ENCODE data around the gene RPS6KA2.
"Not testable (repeated sequence)": the region's sequence is repeated elsewhere in the genome, so short reads cannot be mapped to it uniquely, and the experiment has no call there.

The RPS6KA2 gene

DNA sequence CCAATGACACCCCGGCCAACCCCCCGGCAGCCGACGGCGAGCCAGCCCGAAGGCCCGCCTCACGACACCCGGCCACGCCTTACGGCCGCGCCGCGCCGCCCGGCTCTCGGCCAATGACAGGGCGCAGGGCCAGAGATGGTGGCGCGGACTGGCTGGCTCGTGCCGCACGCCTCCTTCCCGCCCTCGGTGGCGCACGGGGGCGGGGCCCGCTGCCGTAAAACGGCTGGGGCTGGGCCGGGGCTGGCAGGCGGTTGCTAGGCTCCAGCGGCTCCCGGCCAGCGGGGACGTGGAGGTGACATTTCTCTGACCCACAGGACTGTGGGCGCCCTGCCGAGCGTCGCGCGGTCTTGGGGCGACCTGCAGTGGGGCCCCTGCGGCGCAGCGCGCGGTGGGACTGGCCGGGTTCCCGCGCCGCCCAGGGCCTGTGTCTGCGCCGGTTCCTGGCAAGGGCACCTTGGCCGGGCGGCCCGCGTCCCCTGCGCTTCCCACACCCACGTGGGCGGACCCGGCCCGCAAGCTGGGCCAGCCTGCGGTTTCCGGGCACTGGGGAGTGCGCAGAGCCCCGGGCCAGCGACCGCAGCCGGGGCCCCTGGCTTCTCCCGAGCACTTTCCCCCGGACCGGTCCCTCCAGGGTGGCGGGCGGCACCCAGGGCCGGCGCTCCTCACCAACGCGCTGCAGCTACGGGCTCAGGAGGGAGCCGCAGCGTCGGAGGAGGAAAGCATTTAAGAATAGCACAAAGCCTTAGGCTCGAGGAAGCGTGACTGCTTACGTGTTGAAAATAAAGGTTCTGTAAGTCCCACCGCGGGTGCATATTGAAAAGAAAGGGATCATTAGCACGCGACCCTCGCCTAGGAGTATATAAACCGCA lies 243.9 kb downstream of the RPS6KA2 start, which contains the start of gene MPC1:
TSS of gene MPC1 (minus strand) at position 8 of the 869 bp plus-strand sequence. CDS start 64 bp downstream, outside the sequence.
- peak; percentile 97 for DNase-seq

DNA sequence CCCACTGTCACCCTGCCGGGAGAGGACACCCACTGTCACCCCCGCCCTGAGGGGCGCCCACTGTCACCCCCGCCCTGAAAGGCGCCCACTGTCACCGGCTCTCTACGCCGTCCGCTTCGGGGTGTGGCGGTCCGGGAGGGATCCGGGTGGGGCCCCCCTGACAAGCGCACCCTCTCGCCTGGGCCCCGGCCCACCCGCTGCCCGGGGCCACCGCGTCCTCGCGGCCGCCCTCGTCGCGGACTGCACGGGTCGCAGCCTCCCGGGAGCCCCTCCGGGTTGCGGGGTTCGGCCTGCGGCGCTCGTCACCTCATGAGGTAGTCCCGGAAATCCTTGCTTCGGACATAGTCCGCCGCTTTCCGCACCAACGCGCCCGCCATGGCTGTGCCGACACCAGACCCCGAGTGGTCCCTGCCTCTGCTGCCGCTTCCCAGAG lies 244.5 kb downstream of the RPS6KA2 start:
- no peak for DNase-seq

DNA sequence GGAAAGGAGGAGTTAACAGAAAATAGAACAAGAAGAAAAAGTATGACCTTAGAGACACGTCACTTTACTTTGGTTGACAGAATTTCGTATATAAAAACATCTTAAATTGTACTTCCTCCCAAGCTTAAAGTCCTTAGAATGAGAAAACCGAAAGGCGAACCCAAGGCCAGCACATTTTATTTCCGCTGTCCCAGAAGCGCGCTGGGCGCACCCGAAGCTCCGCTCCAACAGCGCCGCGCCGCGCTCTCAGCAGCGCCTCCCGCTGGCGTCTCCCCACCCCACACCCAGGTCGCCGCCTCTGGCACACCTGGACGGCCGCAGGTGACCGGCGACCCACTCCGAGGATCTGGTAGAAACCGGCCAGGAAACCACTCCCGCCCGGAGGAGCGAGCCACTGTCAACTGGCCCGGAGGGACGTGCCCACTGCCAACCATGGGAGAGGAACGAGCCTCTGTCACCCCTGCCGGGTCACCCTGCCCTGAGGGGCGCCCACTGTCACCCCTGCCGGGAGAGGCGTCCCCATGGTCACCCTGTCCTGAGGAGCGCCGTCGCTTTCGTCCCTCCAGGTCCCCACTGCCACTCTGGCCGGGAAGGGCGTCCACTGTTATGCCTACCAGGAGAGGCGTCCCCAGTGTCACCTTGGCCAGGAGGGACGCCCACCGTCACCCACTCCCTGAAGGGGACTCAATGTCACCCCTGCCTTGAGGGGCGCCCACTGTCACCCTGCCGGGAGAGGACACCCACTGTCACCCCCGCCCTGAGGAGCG lies 245.1 kb downstream of the RPS6KA2 start:
- DNase-seq: no peak

DNA sequence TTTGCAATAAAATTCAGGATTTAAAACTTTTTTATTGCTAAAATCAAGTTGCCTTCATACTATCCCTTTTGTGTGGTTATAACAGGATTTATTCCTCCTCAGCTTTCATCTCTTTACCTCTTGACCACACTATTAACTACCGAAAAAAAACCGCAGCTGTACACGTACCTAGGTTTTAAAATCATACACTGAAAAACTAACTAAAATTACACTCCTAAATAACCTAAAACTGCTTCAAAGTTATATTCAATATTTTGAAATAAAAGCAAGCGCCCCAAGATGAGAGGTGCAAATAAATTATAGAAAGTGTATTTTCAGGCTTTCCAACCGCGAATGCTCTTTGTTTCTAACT lies 245.7 kb downstream of the RPS6KA2 start:
- DNase-seq: no peak

DNA sequence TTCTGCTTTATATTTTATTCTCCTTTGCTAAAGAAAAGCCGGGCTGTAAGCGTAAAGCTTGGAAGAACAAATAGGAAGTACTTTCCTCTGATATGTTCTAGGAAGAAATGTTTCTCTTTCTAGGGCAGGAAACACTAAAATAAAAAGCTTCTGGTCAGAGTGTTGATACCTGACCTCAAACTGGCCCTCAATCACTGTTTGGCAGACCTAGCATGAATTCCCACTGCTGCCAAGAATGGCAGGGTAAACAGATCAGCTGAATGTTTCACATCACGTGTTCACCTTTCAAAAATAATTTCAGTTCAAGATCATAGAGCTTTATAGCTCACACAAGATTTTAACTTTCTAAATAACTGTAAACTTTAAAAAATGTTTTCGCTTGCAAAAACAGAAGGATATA lies 247.3 kb downstream of the RPS6KA2 start:
- DNase-seq: no peak

DNA sequence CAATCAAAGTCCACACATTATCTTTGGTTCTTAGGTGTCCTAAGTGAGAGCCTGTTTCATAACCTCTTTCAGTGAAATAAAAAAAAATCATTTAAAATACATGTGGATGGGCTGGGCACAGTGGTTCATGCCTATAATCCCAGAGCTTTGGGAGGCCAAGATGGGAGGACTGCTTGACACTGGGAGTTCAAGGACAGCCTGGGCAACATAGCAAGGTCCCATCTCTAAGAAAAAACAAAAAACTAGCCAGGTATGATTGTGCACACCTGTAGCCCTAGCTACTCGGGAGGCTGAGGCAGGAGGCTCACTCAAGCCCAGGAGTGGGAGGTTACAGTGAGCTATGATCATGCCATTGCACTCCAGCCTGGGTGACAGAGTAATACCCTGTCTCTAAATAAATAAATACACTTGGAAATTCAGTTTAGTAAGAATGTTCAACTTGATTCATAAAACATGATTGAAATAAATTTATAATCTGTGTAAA lies 247.9 kb downstream of the RPS6KA2 start:
- DNase-seq: no peak

DNA sequence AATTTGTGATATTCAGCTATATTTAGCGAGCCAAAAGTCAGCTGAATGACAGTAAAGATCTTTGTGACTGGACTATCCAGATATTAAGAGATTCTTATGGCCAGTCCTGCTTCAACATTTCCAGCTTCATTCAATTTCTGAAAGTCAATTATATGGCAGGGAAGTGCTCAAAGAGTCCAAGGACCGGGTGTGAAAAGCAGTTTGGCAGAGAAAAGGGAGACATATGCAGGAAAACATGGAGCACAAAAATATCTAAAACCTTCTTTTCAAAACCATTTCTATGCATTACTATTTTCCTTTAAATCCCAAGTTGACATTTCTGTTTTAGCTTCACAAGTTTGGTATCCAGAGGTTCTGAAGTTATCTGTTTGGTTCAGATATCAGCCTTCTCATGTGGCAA lies 249.3 kb downstream of the RPS6KA2 start:
- DNase-seq: no peak

DNA sequence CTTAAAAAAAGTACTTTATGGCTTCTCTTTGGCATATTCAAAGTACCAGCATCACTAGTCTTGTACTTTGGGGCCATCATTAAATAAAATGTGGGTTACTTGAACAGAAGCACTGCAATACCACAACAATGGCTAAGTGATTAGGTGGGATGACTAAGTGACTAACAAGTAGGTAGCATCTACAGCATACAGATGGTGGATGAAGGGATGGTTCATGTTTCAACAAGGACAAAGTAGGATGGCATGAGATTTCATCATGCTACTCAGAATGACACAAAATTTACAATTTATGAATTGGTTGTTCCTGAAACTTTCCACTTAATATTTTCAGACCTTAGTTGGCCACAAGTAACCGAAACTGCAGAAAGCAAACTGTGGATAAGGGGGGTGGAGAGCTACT lies 252.0 kb downstream of the RPS6KA2 start:
- no peak for DNase-seq

DNA sequence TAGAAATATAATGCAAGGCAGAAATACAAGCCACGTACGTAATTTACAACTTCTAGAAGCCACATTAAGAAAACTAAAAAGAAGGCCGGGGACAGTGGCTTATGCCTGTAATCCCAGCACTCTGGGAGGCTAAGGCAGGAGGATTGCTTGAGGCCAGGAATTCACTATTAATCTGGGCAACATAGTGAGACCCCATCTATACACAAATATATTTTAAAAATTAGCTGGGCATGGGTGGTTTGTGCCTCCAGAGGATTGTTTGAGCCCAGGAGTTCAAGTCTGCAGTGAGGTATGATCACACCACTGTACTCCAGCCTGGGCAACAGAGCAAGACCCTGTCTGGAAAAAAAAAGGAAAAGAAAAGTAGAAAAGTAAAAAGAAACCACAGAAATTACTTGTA lies 256.6 kb downstream of the RPS6KA2 start:
- DNase-seq: no peak

DNA sequence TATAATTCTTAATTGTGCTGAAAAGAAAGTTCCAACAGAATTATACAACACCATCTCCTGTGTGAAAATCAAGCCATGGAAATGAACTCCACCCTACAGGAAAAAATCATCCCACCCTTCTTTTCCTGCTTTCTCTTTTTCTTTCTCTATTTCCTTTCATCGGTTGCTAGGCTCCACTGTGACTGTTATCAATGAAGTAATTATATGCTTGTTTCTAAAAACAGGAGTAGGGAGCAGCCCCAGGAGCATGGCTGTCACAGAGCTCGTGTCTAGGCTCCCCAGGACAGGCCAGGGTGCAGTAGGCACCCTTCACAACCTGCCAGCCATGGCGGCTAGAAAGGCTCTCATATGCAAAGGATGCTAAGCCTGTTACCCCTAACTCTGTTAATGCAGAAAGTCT lies 257.3 kb downstream of the RPS6KA2 start:
- DNase-seq: no peak

DNA sequence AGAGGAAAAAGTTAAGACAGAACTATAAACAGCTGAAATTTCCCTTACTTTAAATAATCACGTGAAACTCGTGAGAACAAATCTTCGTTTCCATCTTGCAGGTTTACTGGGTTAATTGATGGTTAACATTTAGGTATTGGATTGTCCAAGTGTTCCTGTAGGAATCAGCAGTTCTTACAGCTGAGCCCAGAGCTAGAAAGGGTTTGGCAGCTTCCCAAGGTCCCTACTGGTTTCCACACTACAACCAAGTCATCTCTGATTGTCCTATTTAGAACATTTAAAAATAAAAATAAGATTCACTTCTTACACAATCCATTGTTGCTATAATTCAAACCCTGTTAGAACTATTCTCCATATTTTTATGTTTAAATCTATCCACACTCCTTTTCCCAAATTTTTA lies 260.1 kb downstream of the RPS6KA2 start:
- DNase-seq: no peak

DNA sequence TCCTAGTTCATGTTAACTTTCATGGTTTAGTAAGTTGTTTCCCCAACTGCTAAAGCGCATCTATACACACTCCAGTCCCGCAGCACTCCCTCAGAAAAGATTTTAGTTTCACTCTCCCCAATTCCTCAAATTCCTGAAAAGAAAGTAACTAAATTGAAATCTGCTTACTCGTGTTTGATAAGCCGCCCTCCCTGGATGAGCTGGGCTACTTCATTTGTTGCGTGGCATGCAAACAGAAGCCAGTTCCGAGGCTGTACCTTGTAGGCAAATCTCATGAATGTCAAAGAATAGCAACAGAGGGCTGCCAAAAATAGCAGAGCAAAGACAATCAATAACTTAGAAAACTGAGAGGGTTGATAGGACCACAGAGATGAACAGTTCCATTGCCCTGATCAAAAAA lies 261.2 kb downstream of the RPS6KA2 start:
- peak; percentile 19 for DNase-seq

DNA sequence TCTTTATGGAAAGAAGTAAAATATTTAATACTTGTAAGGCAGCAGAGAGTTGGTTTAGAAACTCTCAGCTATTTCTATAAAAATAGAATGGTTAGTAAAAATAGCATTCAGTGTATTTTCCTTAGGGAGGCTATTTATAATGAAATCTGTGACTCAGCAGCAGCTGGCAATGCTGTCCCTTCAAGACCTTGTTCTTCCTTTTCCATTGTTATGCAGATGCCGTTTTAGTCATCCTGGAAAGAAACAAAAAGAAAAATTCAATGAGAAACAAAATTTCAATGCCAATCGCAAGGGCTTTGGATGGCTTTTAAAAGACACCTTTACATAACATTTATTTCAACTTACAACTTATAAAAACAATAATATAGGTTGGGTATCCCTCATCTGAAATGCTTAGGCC lies 261.8 kb downstream of the RPS6KA2 start:
- DNase-seq: no peak

DNA sequence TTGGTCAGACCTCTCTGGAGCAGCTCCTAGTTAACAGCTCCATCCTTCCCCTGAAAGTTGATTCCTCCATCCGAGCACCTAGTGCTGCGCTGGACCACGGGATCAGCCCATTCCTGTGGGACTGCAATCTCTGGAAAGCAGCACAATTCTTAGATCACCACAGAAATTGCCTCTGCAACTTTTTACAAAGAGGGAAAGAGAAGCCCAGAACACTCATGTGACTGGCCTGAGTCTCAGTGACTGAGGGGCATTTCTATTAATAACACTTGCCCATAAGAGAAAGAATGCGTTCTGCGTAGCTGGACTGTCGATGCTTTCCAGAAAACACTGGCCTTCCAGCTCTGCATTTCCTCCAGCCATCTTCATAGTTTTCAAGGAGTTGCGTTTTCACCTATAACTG lies 262.6 kb downstream of the RPS6KA2 start:
- no peak for DNase-seq

DNA sequence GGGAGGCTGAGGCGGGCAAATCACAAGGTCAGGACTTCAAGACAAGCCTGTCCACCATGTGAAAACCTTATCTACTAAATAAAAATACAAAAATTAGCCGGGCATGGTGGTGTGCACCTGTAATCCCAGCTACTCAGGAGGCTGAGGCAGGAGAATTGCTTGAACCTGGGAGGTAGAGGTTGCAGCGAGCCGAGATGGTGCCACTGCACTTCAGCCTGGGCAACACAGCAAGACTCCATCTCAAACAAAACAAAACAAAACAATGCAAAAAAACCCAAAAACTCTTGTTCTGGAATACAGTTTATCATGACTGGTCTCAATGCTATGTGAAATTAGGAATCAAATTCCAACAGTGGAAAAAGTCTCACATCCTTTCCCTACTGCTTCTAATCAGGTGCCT lies 264.6 kb downstream of the RPS6KA2 start:
- not testable (repeated sequence) for DNase-seq

DNA sequence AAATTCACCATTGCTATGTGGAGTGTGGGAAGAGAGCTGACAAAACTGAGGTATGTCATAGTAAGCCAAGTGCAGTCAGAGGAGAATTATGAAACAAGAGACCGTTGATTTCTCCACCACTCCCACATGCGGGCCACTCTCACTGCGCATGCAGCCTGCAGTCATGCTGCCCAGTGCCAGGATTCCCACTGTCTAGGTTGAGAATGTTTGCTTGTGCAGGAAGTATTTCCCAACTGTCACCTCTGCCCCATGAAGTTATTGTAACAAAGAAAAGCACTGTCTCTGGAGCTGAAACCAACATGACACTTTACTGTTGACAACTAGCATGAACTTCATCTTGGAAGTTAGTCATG lies 266.0 kb downstream of the RPS6KA2 start:
- peak; percentile 22 for DNase-seq

DNA sequence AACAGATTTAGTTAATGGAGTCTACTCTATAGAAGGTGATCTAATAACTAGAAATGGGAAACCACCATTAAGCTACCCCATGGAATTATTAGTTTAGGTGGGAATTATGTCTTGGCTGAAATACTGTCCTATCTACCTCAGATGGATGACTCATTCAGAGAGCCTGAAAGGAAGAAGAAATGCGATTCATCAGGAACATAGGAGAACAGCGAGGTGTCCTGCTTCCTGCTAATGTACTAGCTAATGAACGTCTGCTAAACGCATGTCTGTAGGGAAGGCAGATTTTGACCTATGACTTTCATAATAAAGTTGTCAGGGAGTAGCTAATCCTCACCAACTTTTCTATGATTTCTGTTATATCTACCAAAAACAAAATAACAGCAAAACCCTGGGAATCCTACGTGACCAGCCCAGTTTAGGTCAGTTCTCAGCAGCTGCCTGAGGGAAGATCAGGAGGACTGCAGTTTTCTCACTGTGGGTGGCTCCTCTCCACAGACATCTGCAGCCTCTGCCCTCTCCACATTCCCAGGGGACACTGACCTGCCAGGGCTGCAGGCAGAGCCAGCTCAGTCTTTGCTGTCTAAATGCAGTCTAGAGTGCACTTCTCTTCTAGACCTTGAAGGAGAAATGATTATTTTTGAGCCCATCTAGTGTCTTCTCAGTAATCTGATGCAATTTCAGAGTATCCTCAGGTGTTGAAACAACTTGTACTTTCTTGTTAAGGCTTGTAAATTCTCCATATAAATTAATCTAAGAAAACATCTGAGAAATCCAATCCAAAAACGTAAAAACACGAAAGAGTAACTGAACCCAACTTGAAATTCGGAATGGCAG lies 266.6 kb downstream of the RPS6KA2 start:
- DNase-seq: peak; percentile 33
